CD4-positive, alpha-beta T cell (primary cell): Measurements from ENCODE around the gene AGBL1. TPM values are rescaled to one million over a fixed set of nuclear protein-coding genes. Genes with fewer than 3 reads are reported as not detected.

Experiments used
- ATAC-seq: fragments of 200-7000 bp; cut with Tn5 transposase; one replicate; pipeline ENCODE4 v1.10.0; 2022; ENCODE audit warnings: mild to moderate bottlenecking; ENCODE audit not compliant: poor library complexity
- CTCF ChIA-PET: fragments of 350-600 bp; sonication (Branson Sonifier 250); formaldehyde crosslinking; loops from one replicate; lab custom pipeline; 2021; ENCODE audit warnings: antibody characterized with exemption, inconsistent platforms; lab: Charles Lee
- POLR2A ChIA-PET: fragments of 350-600 bp; sonication (Branson Sonifier 250); formaldehyde crosslinking; loops from one replicate; lab custom pipeline; 2021; ENCODE audit warnings: antibody characterized with exemption, inconsistent platforms; lab: Charles Lee
- DNase-seq, 14 experiments: peaks; one replicate each; pipeline ENCODE4 v3.0.0-alpha.2; 2013 to 2020; ENCODE audit warnings: mixed read lengths in 2 of 14
- H3K27ac ChIP-seq, 2 donors: one replicate each; pipeline versions ENCODE4 v1.5.1 to v1.7.0; 2013; ENCODE audit warnings: low read length in 2 of 2, low read depth in 1 of 2, mild to moderate bottlenecking in 1 of 2
- H3K27me3 ChIP-seq, 2 experiments: 1 replicate in 1 of 2; 2 replicates in 1 of 2; pipeline versions ENCODE4 v1.6.1 to v1.7.0; 2013; ENCODE audit warnings: low read length in 2 of 2, control low read depth in 1 of 2, mild to moderate bottlenecking in 1 of 2, moderate library complexity in 1 of 2; ENCODE audit not compliant: insufficient read depth in 2 of 2, control insufficient read depth in 1 of 2
- H3K36me3 ChIP-seq: one replicate; pipeline ENCODE4 v1.6.1; 2013; ENCODE audit warnings: low read length, control low read depth; ENCODE audit not compliant: insufficient read depth
- H3K4me1 ChIP-seq: one replicate; pipeline ENCODE4 v1.6.1; 2013; ENCODE audit warnings: low read length, control low read depth; ENCODE audit not compliant: insufficient read depth
- H3K4me3 ChIP-seq: one replicate; pipeline ENCODE4 v1.5.1; 2013; ENCODE audit warnings: mild to moderate bottlenecking, low read length, moderate library complexity
- H3K9me3 ChIP-seq, 2 experiments: 1 replicate in 1 of 2; 2 replicates in 1 of 2; pipeline versions ENCODE4 v1.6.1 to v1.7.0; 2013; ENCODE audit warnings: low read length in 2 of 2, mild to moderate bottlenecking in 2 of 2, control low read depth in 1 of 2, moderate library complexity in 1 of 2; ENCODE audit not compliant: control insufficient read depth in 1 of 2, insufficient read depth in 1 of 2
- H3K27ac Mint-ChIP-seq: one replicate; pipeline ENCODE4 v1.8.0; 2020; ENCODE audit warnings: mixed read lengths
- H3K27me3 Mint-ChIP-seq: one replicate; pipeline ENCODE4 v1.8.0; 2021; ENCODE audit warnings: mixed read lengths
- H3K36me3 Mint-ChIP-seq: one replicate; pipeline ENCODE4 v1.8.0; 2021; ENCODE audit warnings: low read depth, mixed read lengths
- H3K4me1 Mint-ChIP-seq: one replicate; pipeline ENCODE4 v1.8.0; 2021; ENCODE audit warnings: low read depth, mixed read lengths
- H3K4me3 Mint-ChIP-seq: one replicate; pipeline ENCODE4 v1.8.0; 2020; ENCODE audit warnings: mild to moderate bottlenecking, mixed read lengths
- H3K9me3 Mint-ChIP-seq: one replicate; pipeline ENCODE4 v1.8.0; 2020; ENCODE audit warnings: mixed read lengths
- CTCF ChIP-seq: fragments of 200-600 bp; IDR thresholded peaks from one replicate; pipeline ENCODE4 v1.8.0; 2022; ENCODE audit warnings: antibody characterized with exemption, mild to moderate bottlenecking
- intact Hi-C, 2 experiments: fragments of 100-400 bp; cut with DNase I in 1 of 2; cut with micrococcal nuclease in 1 of 2; formaldehyde crosslinking; loops; one replicate each; pipeline versions ENCODE4 v1.15.1 to v1.9.0; 2023 to 2025; cut with DNase I, micrococcal nuclease
- total RNA-seq, 174 experiments: library from RNA in 2 of 174; stranded (reverse) in 2 of 174; gene quantifications; one replicate each; pipeline ENCODE4 v1.2.3 and lab custom pipeline; 2021 to 2026

Gene AGBL1
- total RNA-seq, 2 experiments from 2014 or later = not detected

GRCh38 chr15:86620641-86621349 lies 541.1 kb downstream of the AGBL1 start:
- TF ChIP-seq CTCF = no peak
- ATAC-seq (no peak), DNase-seq (no peak)
- peaks cover 30% of the 10 kb centered on the region for H3K4me1 ChIP-seq
- Mint-ChIP-seq H3K4me3 (no peak overlapping the region), H3K9me3 (no peaks in the 10 kb centered on the region), H3K27ac (no peak overlapping the region), H3K36me3 (no peaks in the 10 kb centered on the region), H3K27me3 (no peaks in the 10 kb centered on the region), H3K4me1 (peaks cover 62% of the 10 kb centered on the region)
- CTCF ChIA-PET = interaction anchor here (1.1 kb wide), 1 partner anchor 20 kb away, joined by 3 read pairs; no protein-coding TSS in a partner anchor
- H3K4me3 ChIP-seq = no peak overlapping the region
- no peaks in the 10 kb centered on the region for H3K27me3 ChIP-seq
- no peak overlapping the region for H3K27ac ChIP-seq
- no peaks in the 10 kb centered on the region for H3K9me3 ChIP-seq
- H3K36me3 ChIP-seq = no peaks in the 10 kb centered on the region
- POLR2A ChIA-PET = interaction anchor here (1.1 kb wide), 1 partner anchor 13 kb away, joined by 3 read pairs; no protein-coding TSS in a partner anchor
- intact Hi-C loops = loop anchor here (10.0 kb wide), 2 partner anchors 124 to 1624 kb away; no protein-coding TSS in a partner anchor

GRCh38 chr15:86623236-86623635 lies 543.6 kb downstream of the AGBL1 start:
- no peak for DNase-seq
- TF ChIP-seq CTCF = no peak
- H3K27ac Mint-ChIP-seq = no peak overlapping the region
- H3K9me3 Mint-ChIP-seq = no peaks in the 10 kb centered on the region
- no peak overlapping the region for H3K4me3 Mint-ChIP-seq
- ChIA-PET CTCF (no interaction called here), POLR2A (no interaction called here)
- no peaks in the 10 kb centered on the region for H3K36me3 ChIP-seq
- H3K4me1 ChIP-seq = peaks cover 15% of the 10 kb centered on the region
- ATAC-seq = no peak
- H3K27me3 ChIP-seq = no peaks in the 10 kb centered on the region
- intact Hi-C loops = loop anchor here (10.0 kb wide), 2 partner anchors 122 to 1622 kb away; no protein-coding TSS in a partner anchor
- H3K4me1 Mint-ChIP-seq = peaks cover 42% of the 10 kb centered on the region
- H3K4me3 ChIP-seq = no peak overlapping the region
- no peaks in the 10 kb centered on the region for H3K36me3 Mint-ChIP-seq
- no peaks in the 10 kb centered on the region for H3K9me3 ChIP-seq
- no peak overlapping the region for H3K27ac ChIP-seq
- no peaks in the 10 kb centered on the region for H3K27me3 Mint-ChIP-seq

GRCh38 chr15:86624261-86625036 lies 544.8 kb downstream of the AGBL1 start:
- intact Hi-C loops = loop anchor here (5.0 to 10.0 kb wide), 3 partner anchors 118 to 1620 kb away; no protein-coding TSS in a partner anchor
- Histone ChIP-seq H3K9me3 (no peaks in the 10 kb centered on the region), H3K36me3 (no peaks in the 10 kb centered on the region), H3K27me3 (no peaks in the 10 kb centered on the region), H3K27ac (no peak overlapping the region), H3K4me3 (no peak overlapping the region), H3K4me1 (peaks cover 15% of the 10 kb centered on the region)
- no peaks in the 10 kb centered on the region for H3K27me3 Mint-ChIP-seq
- ChIA-PET CTCF (interaction anchor here (1.0 to 1.5 kb wide), 3 partner anchors 13 to 119 kb away, joined by 3 to 6 read pairs (median 6); no protein-coding TSS in a partner anchor), POLR2A (interaction anchor here (0.9 kb wide), 1 partner anchor 26 kb away, joined by 3 read pairs; no protein-coding TSS in a partner anchor)
- no peaks in the 10 kb centered on the region for H3K36me3 Mint-ChIP-seq
- peaks cover 38% of the 10 kb centered on the region for H3K4me1 Mint-ChIP-seq
- H3K27ac Mint-ChIP-seq = no peak overlapping the region
- H3K9me3 Mint-ChIP-seq = no peaks in the 10 kb centered on the region
- no peak for TF ChIP-seq CTCF
- ATAC-seq = peak; percentile 58
- peak; percentile 1 to 68 (median 42) for DNase-seq
- no peak overlapping the region for H3K4me3 Mint-ChIP-seq
